DND-41 (cell line): Measurements from ENCODE around the gene SIRT2.

Experiments used
- ATAC-seq: fragments of 200-7000 bp; cut with Tn5 transposase; 3 replicates; pipeline ENCODE4 v1.9.1; 2021; ENCODE audit warnings: low read depth; ENCODE audit not compliant: insufficient read depth
- DNase-seq: peaks from one replicate; pipeline ENCODE4 v3.0.0-alpha.2; 2020
- H2AFZ ChIP-seq: 2 replicates; pipeline ENCODE4 v1.6.0; 2012; ENCODE audit warnings: low read depth, low read length
- H3K27ac ChIP-seq: 2 replicates; pipeline ENCODE4 v1.5.1; 2012; ENCODE audit warnings: low read length, inconsistent platforms
- H3K27me3 ChIP-seq: fragments of 200-600 bp; sonication (generic); 2 replicates; pipeline ENCODE4 v1.6.0; 2012; ENCODE audit warnings: low read length, mild to moderate bottlenecking, inconsistent platforms; ENCODE audit not compliant: insufficient read depth, poor library complexity
- H3K36me3 ChIP-seq: 2 replicates; pipeline ENCODE4 v1.5.1; 2012; ENCODE audit warnings: low read length, inconsistent platforms; ENCODE audit not compliant: insufficient read depth
- H3K4me1 ChIP-seq: 2 replicates; pipeline ENCODE4 v1.5.1; 2012; ENCODE audit warnings: mild to moderate bottlenecking, low read length; ENCODE audit not compliant: insufficient read depth
- H3K4me2 ChIP-seq: 2 replicates; pipeline ENCODE4 v1.6.0; 2012; ENCODE audit warnings: mild to moderate bottlenecking, moderate library complexity, low read length, inconsistent platforms; ENCODE audit not compliant: insufficient read depth
- H3K4me3 ChIP-seq, 2 experiments: fragments of 200-600 bp in 1 of 2; shearing (Covaris generic) in 1 of 2; 2 replicates each; pipeline ENCODE4 v1.5.1; 2012 to 2016; ENCODE audit warnings: inconsistent platforms in 2 of 2, low read length in 2 of 2, mild to moderate bottlenecking in 2 of 2, low read depth in 1 of 2, moderate library complexity in 1 of 2
- H3K79me2 ChIP-seq: 2 replicates; pipeline ENCODE4 v1.6.0; 2012; ENCODE audit warnings: low read length, inconsistent platforms; ENCODE audit not compliant: insufficient read depth
- H3K9ac ChIP-seq: 2 replicates; pipeline ENCODE4 v1.6.0; 2012; ENCODE audit warnings: low read depth, mild to moderate bottlenecking, inconsistent platforms, low read length, moderate library complexity
- H3K9me3 ChIP-seq: 2 replicates; pipeline ENCODE4 v1.5.1; 2012; ENCODE audit warnings: low read length, moderate library complexity, mild to moderate bottlenecking, inconsistent platforms; ENCODE audit not compliant: insufficient read depth, severe bottlenecking
- H4K20me1 ChIP-seq: 2 replicates; pipeline ENCODE4 v1.6.0; 2012; ENCODE audit warnings: low read length; ENCODE audit not compliant: insufficient read depth
- CTCF ChIP-seq: IDR thresholded peaks from 2 replicates; pipeline ENCODE4 v1.5.1; 2012; ENCODE audit warnings: borderline replicate concordance, low read length, moderate library complexity, mild to moderate bottlenecking; ENCODE audit not compliant: poor library complexity, severe bottlenecking; ENCODE audit errors: extremely low read depth
- EZH2 ChIP-seq: IDR thresholded peaks from 3 replicates; pipeline ENCODE4 v1.6.1; 2012; ENCODE audit warnings: borderline replicate concordance, low read depth, mild to moderate bottlenecking, moderate library complexity, low read length, inconsistent platforms; ENCODE audit not compliant: severe bottlenecking

Gene SIRT2

GRCh38 chr19:38850436-38850975 lies 48.9 kb downstream of the SIRT2 start:
- H3K4me3 ChIP-seq, result peak overlapping the region; percentile 40 to 78
- peaks cover 47% of the 10 kb centered on the region for H3K79me2 ChIP-seq
- TF ChIP-seq CTCF (peak; percentile 15), EZH2 (no peak)
- H3K4me2 ChIP-seq, result peak overlapping the region; percentile 92
- ATAC-seq, result peak; percentile 84
- peaks cover 35% of the 10 kb centered on the region for H4K20me1 ChIP-seq
- H3K27ac ChIP-seq, result peak overlapping the region; percentile 93
- H3K9me3 ChIP-seq, result no peaks in the 10 kb centered on the region
- DNase-seq, result peak; percentile 100
- peak overlapping the region; percentile 72 for H2AFZ ChIP-seq
- peaks cover 54% of the 10 kb centered on the region for H3K4me1 ChIP-seq
- peaks cover 36% of the 10 kb centered on the region for H3K36me3 ChIP-seq
- H3K9ac ChIP-seq, result peak overlapping the region; percentile 82
- H3K27me3 ChIP-seq, result no peaks in the 10 kb centered on the region

GRCh38 chr19:38849860-38850435 lies 49.5 kb downstream of the SIRT2 start, which contains the start of gene HNRNPL:
HNRNPL (minus strand) TSS chr19:38849986; CDS start chr19:38849966, 20 bp downstream.
- Histone ChIP-seq H3K9me3 (no peaks in the 10 kb centered on the region), H3K27ac (peak within 1 kb of the TSS; percentile 93), H3K79me2 (peaks cover 52% of the 10 kb centered on the region), H3K4me3 (peak within 1 kb of the TSS; percentile 44 to 78), H4K20me1 (peaks cover 41% of the 10 kb centered on the region), H3K4me2 (peak within 1 kb of the TSS; percentile 92), H3K27me3 (no peaks in the 10 kb centered on the region), H3K36me3 (peaks cover 42% of the 10 kb centered on the region), H3K4me1 (peaks cover 57% of the 10 kb centered on the region), H3K9ac (peak within 1 kb of the TSS; percentile 99), H2AFZ (peak within 1 kb of the TSS; percentile 72)
- peak; percentile 74 for ATAC-seq
- TF ChIP-seq CTCF (peak; percentile 42), EZH2 (no peak)
- DNase-seq, result no peak

- Histone ChIP-seq H3K9ac (peak overlapping the region; percentile 99), H3K79me2 (peaks cover 59% of the 10 kb centered on the region), H3K27me3 (no peaks in the 10 kb centered on the region), H3K4me1 (peaks cover 59% of the 10 kb centered on the region), H3K36me3 (peaks cover 48% of the 10 kb centered on the region), H3K4me3 (peak overlapping the region; percentile 44 to 66), H3K9me3 (no peaks in the 10 kb centered on the region), H3K4me2 (peak overlapping the region; percentile 73), H3K27ac (peak overlapping the region; percentile 88), H2AFZ (no peak overlapping the region), H4K20me1 (peaks cover 47% of the 10 kb centered on the region)
- TF ChIP-seq EZH2, result no peak
- no peak for TF ChIP-seq CTCF
- ATAC-seq, result peak; percentile 13
- peak; percentile 97 for DNase-seq
Measured at GRCh38 chr19:38849147-38849859, 50.1 kb downstream of the SIRT2 start.
